ENCODE results near the gene SLC8A2. TPM values are rescaled to one million over a fixed set of nuclear protein-coding genes. Genes with fewer than 3 reads are reported as not detected.

SLC8A2 gene
- under 1 TPM in 1 of 2 experiments, not detected in 1; 0.20 TPM for total RNA-seq

- POLR2A ChIA-PET, result no interaction called here
- H3K27ac Mint-ChIP-seq, result no peak within 1 kb of the TSS
- peak; percentile 57 for ATAC-seq (ENCODE audit: low read depth)
- no peaks in the 10 kb centered on the region for H3K36me3 Mint-ChIP-seq
- no peak within 1 kb of the TSS for H3K4me3 Mint-ChIP-seq
- DNase-seq, result peak; percentile 76
- peaks cover 40% of the 10 kb centered on the region for H3K27me3 Mint-ChIP-seq
- peaks cover 10% of the 10 kb centered on the region for H3K4me1 Mint-ChIP-seq
- no peaks in the 10 kb centered on the region for H3K9me3 Mint-ChIP-seq
These were observed at the start of gene SLC8A2 for GRCh38 chr19:47471733-47472457. SLC8A2 (minus strand) TSS chr19:47471893; CDS start chr19:47466403, 5,490 bp downstream.

GRCh38 chr19:47520839-47521238 lies 49.1 kb upstream of the SLC8A2 start:
- Mint-ChIP-seq H3K36me3 (no peaks in the 10 kb centered on the region), H3K27ac (no peak overlapping the region), H3K9me3 (no peaks in the 10 kb centered on the region), H3K4me3 (no peak overlapping the region), H3K4me1 (peaks cover 42% of the 10 kb centered on the region), H3K27me3 (peaks cover 35% of the 10 kb centered on the region)
- DNase-seq, result no peak
- POLR2A ChIA-PET, result interaction anchor here (0.9 to 1.8 kb wide), 2 partner anchors 9 to 79 kb away, joined by 4 to 5 read pairs; no protein-coding TSS in a partner anchor
- no peak for ATAC-seq (ENCODE audit: low read depth)

GRCh38 chr19:47520343-47520806 lies 48.7 kb upstream of the SLC8A2 start:
- peaks cover 46% of the 10 kb centered on the region for H3K4me1 Mint-ChIP-seq
- POLR2A ChIA-PET, result no interaction called here

GRCh38 chr19:47518854-47519253 lies 47.2 kb upstream of the SLC8A2 start:
- Mint-ChIP-seq H3K36me3 (peaks cover 6% of the 10 kb centered on the region), H3K4me3 (no peak overlapping the region), H3K4me1 (peaks cover 49% of the 10 kb centered on the region), H3K27me3 (peaks cover 29% of the 10 kb centered on the region), H3K27ac (peak overlapping the region; percentile 15), H3K9me3 (no peaks in the 10 kb centered on the region)
- ATAC-seq (ENCODE audit: low read depth), result no peak
- POLR2A ChIA-PET, result interaction anchor here (0.6 to 2.3 kb wide), 4 partner anchors 34 to 90 kb away, joined by 3 to 11 read pairs (median 10); partner anchors contain the start of genes BICRA and KPTN
- DNase-seq, result no peak

More at GRCh38 chr19:47520343-47520806, 48.7 kb upstream of the SLC8A2 start:
- DNase-seq (no peak), ATAC-seq (ENCODE audit: low read depth) (no peak)
- no peaks in the 10 kb centered on the region for H3K9me3 Mint-ChIP-seq
- H3K27me3 Mint-ChIP-seq, result peaks cover 32% of the 10 kb centered on the region
- H3K4me3 Mint-ChIP-seq, result no peak overlapping the region
- peak overlapping the region; percentile 61 for H3K27ac Mint-ChIP-seq
- H3K36me3 Mint-ChIP-seq, result no peaks in the 10 kb centered on the region

GRCh38 chr19:47518139-47518538 lies 46.4 kb upstream of the SLC8A2 start:
- H3K4me1 Mint-ChIP-seq, result peaks cover 52% of the 10 kb centered on the region
- peaks cover 23% of the 10 kb centered on the region for H3K27me3 Mint-ChIP-seq
- H3K4me3 Mint-ChIP-seq, result peak overlapping the region; percentile 80
- H3K27ac Mint-ChIP-seq, result peak overlapping the region; percentile 90
- no peak for ATAC-seq (ENCODE audit: low read depth)
- peaks cover 6% of the 10 kb centered on the region for H3K36me3 Mint-ChIP-seq
- H3K9me3 Mint-ChIP-seq, result no peaks in the 10 kb centered on the region
- POLR2A ChIA-PET, result interaction anchor here (0.6 to 2.3 kb wide), 4 partner anchors 34 to 90 kb away, joined by 3 to 11 read pairs (median 10); partner anchors contain the start of genes BICRA and KPTN
- DNase-seq, result peak; percentile 82

- H3K27ac Mint-ChIP-seq, result peak within 1 kb of the TSS; percentile 97
- H3K9me3 Mint-ChIP-seq, result no peaks in the 10 kb centered on the region
- H3K4me1 Mint-ChIP-seq, result peaks cover 58% of the 10 kb centered on the region
- ATAC-seq (ENCODE audit: low read depth) (peak; percentile 95), DNase-seq (peak; percentile 100)
- POLR2A ChIA-PET, result interaction anchor here (0.7 to 3.2 kb wide), 16 partner anchors 28 to 241 kb away, joined by 3 to 42 read pairs (median 5); partner anchors contain the start of genes BICRA, DHX34 and KPTN
- H3K27me3 Mint-ChIP-seq, result peaks cover 8% of the 10 kb centered on the region
- H3K36me3 Mint-ChIP-seq, result peaks cover 7% of the 10 kb centered on the region
- H3K4me3 Mint-ChIP-seq, result peak within 1 kb of the TSS; percentile 95
These were observed 43.3 kb upstream of the SLC8A2 start, which contains the start of gene NAPA for GRCh38 chr19:47514869-47515588. NAPA (minus strand) TSS chr19:47515063; CDS start chr19:47514940, 123 bp downstream.

- H3K27ac Mint-ChIP-seq, result peak overlapping the region; percentile 97
- POLR2A ChIA-PET, result interaction anchor here (0.7 to 3.2 kb wide), 6 partner anchors 11 to 96 kb away, joined by 3 to 42 read pairs (median 6); no protein-coding TSS in a partner anchor
- DNase-seq (no peak), ATAC-seq (ENCODE audit: low read depth) (no peak)
- H3K27me3 Mint-ChIP-seq, result peaks cover 1% of the 10 kb centered on the region
- peaks cover 59% of the 10 kb centered on the region for H3K4me1 Mint-ChIP-seq
- no peaks in the 10 kb centered on the region for H3K9me3 Mint-ChIP-seq
- H3K36me3 Mint-ChIP-seq, result peaks cover 7% of the 10 kb centered on the region
- H3K4me3 Mint-ChIP-seq, result peak overlapping the region; percentile 95
These were observed 42.6 kb upstream of the SLC8A2 start for GRCh38 chr19:47514151-47514868.

- no peaks in the 10 kb centered on the region for H3K27me3 Mint-ChIP-seq
- H3K9me3 Mint-ChIP-seq, result no peaks in the 10 kb centered on the region
- H3K4me1 Mint-ChIP-seq, result peaks cover 49% of the 10 kb centered on the region
- peak overlapping the region; percentile 95 for H3K4me3 Mint-ChIP-seq
- H3K36me3 Mint-ChIP-seq, result peaks cover 7% of the 10 kb centered on the region
- no peak for DNase-seq
- POLR2A ChIA-PET, result interaction anchor here (0.6 to 1.9 kb wide), 5 partner anchors 12 to 207 kb away, joined by 3 to 5 read pairs (median 3); no protein-coding TSS in a partner anchor
- no peak for ATAC-seq (ENCODE audit: low read depth)
- peak overlapping the region; percentile 97 for H3K27ac Mint-ChIP-seq
These were observed 41.2 kb upstream of the SLC8A2 start for GRCh38 chr19:47512948-47513319.

GRCh38 chr19:47512183-47512947 lies 40.7 kb upstream of the SLC8A2 start:
- peaks cover 47% of the 10 kb centered on the region for H3K4me1 Mint-ChIP-seq
- peak overlapping the region; percentile 97 for H3K27ac Mint-ChIP-seq
- POLR2A ChIA-PET, result interaction anchor here (0.6 to 1.4 kb wide), 3 partner anchors 11 to 24 kb away, joined by 3 to 4 read pairs (median 3); no protein-coding TSS in a partner anchor
- no peaks in the 10 kb centered on the region for H3K9me3 Mint-ChIP-seq
- H3K4me3 Mint-ChIP-seq, result peak overlapping the region; percentile 95
- H3K27me3 Mint-ChIP-seq, result no peaks in the 10 kb centered on the region
- DNase-seq, result no peak
- ATAC-seq (ENCODE audit: low read depth), result no peak
- peaks cover 7% of the 10 kb centered on the region for H3K36me3 Mint-ChIP-seq

GRCh38 chr19:47511681-47512080 lies 40.0 kb upstream of the SLC8A2 start:
- H3K36me3 Mint-ChIP-seq, result peaks cover 7% of the 10 kb centered on the region
- DNase-seq, result no peak
- ATAC-seq (ENCODE audit: low read depth), result no peak
- no peaks in the 10 kb centered on the region for H3K27me3 Mint-ChIP-seq
- peak overlapping the region; percentile 97 for H3K27ac Mint-ChIP-seq
- peaks cover 40% of the 10 kb centered on the region for H3K4me1 Mint-ChIP-seq
- H3K4me3 Mint-ChIP-seq, result peak overlapping the region; percentile 95
- POLR2A ChIA-PET, result interaction anchor here (1.2 kb wide), 1 partner anchor 10 kb away, joined by 3 read pairs; no protein-coding TSS in a partner anchor
- H3K9me3 Mint-ChIP-seq, result no peaks in the 10 kb centered on the region

GRCh38 chr19:47511128-47511517 lies 39.4 kb upstream of the SLC8A2 start:
- no peak for DNase-seq
- peaks cover 7% of the 10 kb centered on the region for H3K36me3 Mint-ChIP-seq
- no peaks in the 10 kb centered on the region for H3K9me3 Mint-ChIP-seq
- POLR2A ChIA-PET, result no interaction called here
- no peaks in the 10 kb centered on the region for H3K27me3 Mint-ChIP-seq
- peaks cover 35% of the 10 kb centered on the region for H3K4me1 Mint-ChIP-seq
- H3K27ac Mint-ChIP-seq, result no peak overlapping the region
- ATAC-seq (ENCODE audit: low read depth), result no peak
- H3K4me3 Mint-ChIP-seq, result no peak overlapping the region

- peak overlapping the region; percentile 17 for H3K27ac Mint-ChIP-seq
- H3K36me3 Mint-ChIP-seq, result peaks cover 7% of the 10 kb centered on the region
- no peak overlapping the region for H3K4me3 Mint-ChIP-seq
- H3K4me1 Mint-ChIP-seq, result peaks cover 31% of the 10 kb centered on the region
- H3K27me3 Mint-ChIP-seq, result no peaks in the 10 kb centered on the region
- no peaks in the 10 kb centered on the region for H3K9me3 Mint-ChIP-seq
- ATAC-seq (ENCODE audit: low read depth), result no peak
- DNase-seq, result no peak
- POLR2A ChIA-PET, result no interaction called here
These were observed 38.9 kb upstream of the SLC8A2 start for GRCh38 chr19:47510516-47511127.
